PC-9 (cell line): ENCODE results near the gene GFPT2.

Experiments
- EZH2 ChIP-seq: fragments of 200-600 bp; sonication (generic); IDR thresholded peaks from 2 replicates; pipeline ENCODE4 v1.8.0; 2017; ENCODE audit warnings: antibody characterized with exemption, low read depth
- TF ChIP-seq, protein P1 (sequence below): fragments of 200-600 bp; sonication (generic); conservative IDR thresholded peaks from 2 replicates; pipeline ENCODE4 v1.6.1; 2017; ENCODE audit warnings: mixed run types, antibody characterized with exemption, mild to moderate bottlenecking, moderate library complexity

DNA sequence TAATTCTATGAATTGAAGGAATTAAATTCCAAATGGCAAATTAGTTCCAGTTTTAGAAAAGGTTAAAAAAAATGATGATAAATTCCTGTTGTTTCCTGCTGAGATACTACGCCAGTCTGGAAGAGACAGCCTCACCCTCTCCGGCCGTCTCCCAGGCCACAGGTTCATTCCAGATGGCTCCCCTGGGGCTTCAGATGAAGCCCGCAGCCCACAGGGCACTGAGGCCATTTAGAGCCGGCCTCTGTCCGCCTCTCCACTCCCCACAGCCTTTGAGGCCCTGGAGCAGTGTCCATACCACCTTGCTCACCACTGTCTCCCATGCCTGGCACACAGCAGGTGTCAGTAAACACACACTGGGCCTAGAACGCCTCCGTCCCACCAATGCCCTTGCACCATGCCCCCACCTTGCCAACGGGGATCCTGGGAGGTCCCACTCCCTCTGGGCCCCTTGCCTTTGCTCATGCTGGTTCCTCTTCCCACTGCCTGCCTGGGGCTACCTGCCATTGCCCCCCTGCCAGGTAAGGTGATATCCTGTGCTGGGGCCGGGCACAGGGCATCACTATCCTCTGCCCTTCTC, 26.1 kb downstream of the GFPT2 start:
- TF ChIP-seq, protein P1, sequence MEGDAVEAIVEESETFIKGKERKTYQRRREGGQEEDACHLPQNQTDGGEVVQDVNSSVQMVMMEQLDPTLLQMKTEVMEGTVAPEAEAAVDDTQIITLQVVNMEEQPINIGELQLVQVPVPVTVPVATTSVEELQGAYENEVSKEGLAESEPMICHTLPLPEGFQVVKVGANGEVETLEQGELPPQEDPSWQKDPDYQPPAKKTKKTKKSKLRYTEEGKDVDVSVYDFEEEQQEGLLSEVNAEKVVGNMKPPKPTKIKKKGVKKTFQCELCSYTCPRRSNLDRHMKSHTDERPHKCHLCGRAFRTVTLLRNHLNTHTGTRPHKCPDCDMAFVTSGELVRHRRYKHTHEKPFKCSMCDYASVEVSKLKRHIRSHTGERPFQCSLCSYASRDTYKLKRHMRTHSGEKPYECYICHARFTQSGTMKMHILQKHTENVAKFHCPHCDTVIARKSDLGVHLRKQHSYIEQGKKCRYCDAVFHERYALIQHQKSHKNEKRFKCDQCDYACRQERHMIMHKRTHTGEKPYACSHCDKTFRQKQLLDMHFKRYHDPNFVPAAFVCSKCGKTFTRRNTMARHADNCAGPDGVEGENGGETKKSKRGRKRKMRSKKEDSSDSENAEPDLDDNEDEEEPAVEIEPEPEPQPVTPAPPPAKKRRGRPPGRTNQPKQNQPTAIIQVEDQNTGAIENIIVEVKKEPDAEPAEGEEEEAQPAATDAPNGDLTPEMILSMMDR, result no peak
- no peak for TF ChIP-seq EZH2
